NCI-H146 (cell line): Measurements from ENCODE around the gene TOMM22.
A peak's percentile ranks its signal among the peaks of the same experiment; 100 is the strongest.

ENCODE experiments used
- DNase-seq: peaks from one replicate; lab custom pipeline; 2025; lab: John Stamatoyannopoulos, UW

The TOMM22 gene

GRCh38 chr22:38696606-38697424 is 15.1 kb downstream of the TOMM22 start:
- DNase-seq: no peak

- no peak for DNase-seq
Observed at GRCh38 chr22:38697425-38698089, 15.8 kb downstream of the TOMM22 start.

- DNase-seq: no peak
Observed at GRCh38 chr22:38698407-38699094, 16.8 kb downstream of the TOMM22 start.

GRCh38 chr22:38699143-38699542 is 17.4 kb downstream of the TOMM22 start:
- no peak for DNase-seq

GRCh38 chr22:38699784-38700183 is 18.0 kb downstream of the TOMM22 start:
- DNase-seq: no peak

- no peak for DNase-seq
Observed at GRCh38 chr22:38700270-38700788, 18.6 kb downstream of the TOMM22 start.

GRCh38 chr22:38700789-38701628 is 19.3 kb downstream of the TOMM22 start, which contains the start of gene JOSD1:
Gene JOSD1, minus strand, starts transcription at chr22:38700943. Its CDS starts 956 bp downstream, at chr22:38699987.
- peak; percentile 85 for DNase-seq

- peak; percentile 16 for DNase-seq
Observed at GRCh38 chr22:38704654-38705234, 23.0 kb downstream of the TOMM22 start.

GRCh38 chr22:38705235-38706100 is 23.7 kb downstream of the TOMM22 start, which contains the start of gene GTPBP1:
Gene GTPBP1, plus strand, starts transcription at chr22:38705944. Its CDS starts 12 bp downstream, at chr22:38705956.
- DNase-seq: peak; percentile 100

- peak; percentile 48 for DNase-seq
Observed at GRCh38 chr22:38706101-38706900, 24.5 kb downstream of the TOMM22 start.

GRCh38 chr22:38706901-38707195 is 25.1 kb downstream of the TOMM22 start:
- no peak for DNase-seq

- no peak for DNase-seq
Observed at GRCh38 chr22:38707346-38707745, 25.6 kb downstream of the TOMM22 start.

GRCh38 chr22:38707984-38708383 is 26.2 kb downstream of the TOMM22 start:
- DNase-seq: no peak

- DNase-seq: no peak
Observed at GRCh38 chr22:38709306-38709705, 27.5 kb downstream of the TOMM22 start.

- DNase-seq: no peak
Observed at GRCh38 chr22:38710351-38710750, 28.6 kb downstream of the TOMM22 start.

- no peak for DNase-seq
Observed at GRCh38 chr22:38710866-38711265, 29.1 kb downstream of the TOMM22 start.

- no peak for DNase-seq
Observed at GRCh38 chr22:38712486-38713207, 30.9 kb downstream of the TOMM22 start.

GRCh38 chr22:38713921-38714320 is 32.2 kb downstream of the TOMM22 start:
- DNase-seq: no peak
